PFSK-1 (cell line): Measurements from ENCODE around the gene FGD2.

Source experiments
- FOXP2 ChIP-seq: optimal IDR thresholded peaks from 2 replicates; pipeline ENCODE3; 2011; ENCODE audit warnings: borderline replicate concordance, control low read depth, inconsistent platforms; ENCODE audit not compliant: insufficient read depth; ENCODE audit errors: extremely low read length, extremely low read depth
- POLR2AphosphoS5 ChIP-seq: IDR thresholded peaks from 2 replicates; pipeline ENCODE4 v1.6.1; 2012; ENCODE audit warnings: low read depth, mild to moderate bottlenecking, control low read depth, low read length, moderate library complexity
- SIN3A ChIP-seq: IDR thresholded peaks from 2 replicates; pipeline ENCODE4 v1.6.1; 2012; ENCODE audit warnings: mild to moderate bottlenecking, low read length, moderate library complexity, borderline replicate concordance; ENCODE audit not compliant: insufficient read depth
- TAF1 ChIP-seq: IDR thresholded peaks from 2 replicates; pipeline ENCODE4 v1.6.1; 2012; ENCODE audit warnings: low read length, control low read depth, borderline replicate concordance; ENCODE audit not compliant: insufficient read depth
- TF ChIP-seq, protein P1 (sequence below), 2 experiments: IDR thresholded peaks; 2 replicates each; pipeline versions ENCODE4 v1.6.1 to v1.8.0; 2011 to 2012; ENCODE audit warnings: low read depth in 2 of 2, low read length in 2 of 2, control low read depth in 1 of 2, inconsistent platforms in 1 of 2, mild to moderate bottlenecking in 1 of 2, moderate library complexity in 1 of 2; ENCODE audit not compliant: insufficient read depth in 1 of 2

Gene FGD2

GRCh38 chr6:37072526-37072925, 67.1 kb downstream of the FGD2 start:
- TF ChIP-seq POLR2AphosphoS5 (no peak), SIN3A (no peak), TAF1 (no peak), FOXP2 (no peak)
- TF ChIP-seq, protein P1, sequence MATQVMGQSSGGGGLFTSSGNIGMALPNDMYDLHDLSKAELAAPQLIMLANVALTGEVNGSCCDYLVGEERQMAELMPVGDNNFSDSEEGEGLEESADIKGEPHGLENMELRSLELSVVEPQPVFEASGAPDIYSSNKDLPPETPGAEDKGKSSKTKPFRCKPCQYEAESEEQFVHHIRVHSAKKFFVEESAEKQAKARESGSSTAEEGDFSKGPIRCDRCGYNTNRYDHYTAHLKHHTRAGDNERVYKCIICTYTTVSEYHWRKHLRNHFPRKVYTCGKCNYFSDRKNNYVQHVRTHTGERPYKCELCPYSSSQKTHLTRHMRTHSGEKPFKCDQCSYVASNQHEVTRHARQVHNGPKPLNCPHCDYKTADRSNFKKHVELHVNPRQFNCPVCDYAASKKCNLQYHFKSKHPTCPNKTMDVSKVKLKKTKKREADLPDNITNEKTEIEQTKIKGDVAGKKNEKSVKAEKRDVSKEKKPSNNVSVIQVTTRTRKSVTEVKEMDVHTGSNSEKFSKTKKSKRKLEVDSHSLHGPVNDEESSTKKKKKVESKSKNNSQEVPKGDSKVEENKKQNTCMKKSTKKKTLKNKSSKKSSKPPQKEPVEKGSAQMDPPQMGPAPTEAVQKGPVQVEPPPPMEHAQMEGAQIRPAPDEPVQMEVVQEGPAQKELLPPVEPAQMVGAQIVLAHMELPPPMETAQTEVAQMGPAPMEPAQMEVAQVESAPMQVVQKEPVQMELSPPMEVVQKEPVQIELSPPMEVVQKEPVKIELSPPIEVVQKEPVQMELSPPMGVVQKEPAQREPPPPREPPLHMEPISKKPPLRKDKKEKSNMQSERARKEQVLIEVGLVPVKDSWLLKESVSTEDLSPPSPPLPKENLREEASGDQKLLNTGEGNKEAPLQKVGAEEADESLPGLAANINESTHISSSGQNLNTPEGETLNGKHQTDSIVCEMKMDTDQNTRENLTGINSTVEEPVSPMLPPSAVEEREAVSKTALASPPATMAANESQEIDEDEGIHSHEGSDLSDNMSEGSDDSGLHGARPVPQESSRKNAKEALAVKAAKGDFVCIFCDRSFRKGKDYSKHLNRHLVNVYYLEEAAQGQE (IDR thresholded peaks at IDR 0.05; ENCODE audit: insufficient read depth in 1 of 2, low read depth in 2 of 2, low read length in 2 of 2) = no peak

DNA sequence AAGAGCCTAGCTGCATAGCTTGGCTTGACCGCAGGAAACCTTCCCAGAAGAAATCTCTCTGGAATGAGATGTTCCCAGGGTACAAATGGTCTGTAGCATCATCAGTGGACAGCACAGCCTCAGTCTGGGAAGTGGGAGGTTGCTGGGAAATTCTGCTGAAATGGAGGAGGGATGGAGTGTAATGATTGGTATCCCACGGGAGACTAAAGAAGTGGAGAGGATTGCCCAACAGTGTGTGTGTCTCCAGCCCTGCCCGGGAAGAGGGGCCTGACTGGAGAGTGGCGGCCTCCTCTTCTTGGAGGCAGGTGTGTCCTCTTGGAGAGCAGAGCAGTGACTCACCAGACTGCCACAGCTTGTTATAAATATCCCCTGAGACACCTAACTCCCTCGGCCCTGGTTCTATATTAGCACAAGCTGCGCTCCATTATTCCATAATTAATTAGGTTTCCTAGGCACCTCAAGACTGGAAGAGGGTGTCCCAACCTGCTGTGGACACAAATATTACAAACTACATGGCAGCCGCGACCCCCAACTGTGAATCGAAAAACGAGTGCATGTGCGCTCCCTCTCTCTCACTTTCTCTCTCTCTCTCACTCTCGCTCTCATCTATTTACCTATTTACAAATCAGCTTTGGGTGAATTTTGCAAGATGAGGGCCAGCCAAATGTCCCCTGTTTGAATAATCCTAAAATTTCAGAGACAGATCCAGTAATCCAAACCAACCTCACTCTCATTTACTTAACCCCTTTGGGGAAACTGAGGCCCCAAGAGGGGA, 68.8 kb downstream of the FGD2 start:
- TF ChIP-seq POLR2AphosphoS5 (no peak), TAF1 (no peak), SIN3A (no peak), FOXP2 (no peak)
- TF ChIP-seq, protein P1 (IDR thresholded peaks at IDR 0.05; ENCODE audit: insufficient read depth in 1 of 2, low read depth in 2 of 2, low read length in 2 of 2) = no peak

GRCh38 chr6:37077191-37077904, 71.9 kb downstream of the FGD2 start:
- TF ChIP-seq TAF1 (no peak), POLR2AphosphoS5 (no peak), FOXP2 (no peak), SIN3A (no peak)
- TF ChIP-seq, protein P1 (IDR thresholded peaks at IDR 0.05; ENCODE audit: insufficient read depth in 1 of 2, low read depth in 2 of 2, low read length in 2 of 2) = no peak

DNA sequence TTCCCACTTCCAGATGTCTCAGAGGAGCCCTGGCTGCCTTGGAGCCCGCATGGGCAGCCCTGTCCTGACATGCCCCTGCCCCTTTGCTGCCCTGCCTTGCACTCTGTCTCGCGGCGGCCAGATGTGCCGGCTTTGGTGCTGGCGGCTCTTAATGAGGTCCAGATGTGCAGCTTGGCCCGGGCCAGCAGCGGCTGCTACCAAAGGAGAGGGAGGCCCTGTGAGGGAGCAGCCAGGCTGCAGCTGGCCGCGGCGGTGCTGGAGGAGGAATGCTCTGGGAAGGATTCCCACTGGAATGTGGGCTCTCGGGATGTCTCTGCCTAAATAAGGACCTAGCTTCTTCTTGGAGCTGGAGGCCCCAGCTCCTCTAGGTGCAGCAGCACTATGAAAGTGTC, 72.4 kb downstream of the FGD2 start:
- peak; percentile 91 for TF ChIP-seq FOXP2
- TF ChIP-seq, protein P1 (IDR thresholded peaks at IDR 0.05; ENCODE audit: insufficient read depth in 1 of 2, low read depth in 2 of 2, low read length in 2 of 2) = no peak
- TF ChIP-seq TAF1 = no peak
- TF ChIP-seq POLR2AphosphoS5 = 0 out of 2 replicates have a peak, but pooled peaks have one; percentile 34
- no peak for TF ChIP-seq SIN3A
